ENCODE measurements around the gene ITGB2.

DNA sequence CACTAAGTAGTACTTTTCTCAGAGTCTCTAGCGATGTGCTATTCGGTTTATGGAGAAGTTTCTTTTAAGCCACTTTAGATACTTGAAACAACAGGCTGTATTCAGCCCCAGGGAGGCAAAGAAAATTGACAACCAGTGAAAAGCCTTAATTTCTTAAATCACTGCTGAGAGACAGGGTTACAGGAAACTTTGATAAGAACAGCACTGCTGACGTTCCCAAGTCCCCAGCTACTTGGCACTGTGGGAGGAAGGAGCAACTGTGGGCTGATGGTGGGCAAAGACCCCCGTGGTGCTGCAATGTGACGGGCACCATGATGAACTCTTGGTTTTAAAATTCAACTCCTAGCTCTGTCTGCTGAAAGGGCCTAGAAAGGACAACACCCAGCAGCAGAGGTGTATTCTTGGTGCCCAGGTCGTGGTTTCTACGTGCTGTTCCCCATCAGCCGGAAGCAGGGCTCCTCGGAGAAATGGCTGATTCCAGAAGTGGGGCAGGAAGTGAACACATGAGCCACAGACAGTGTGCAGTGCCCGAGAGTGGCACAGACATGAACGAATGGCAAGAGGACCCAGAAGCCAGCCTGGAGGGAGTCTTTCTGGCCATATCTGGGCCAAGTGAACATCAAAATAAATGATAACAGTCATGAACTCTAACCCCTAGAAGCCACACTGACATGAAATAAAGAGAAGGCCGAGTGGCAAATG is 52.5 kb downstream of the ITGB2 start:
- TF ChIP-seq, protein P1, sequence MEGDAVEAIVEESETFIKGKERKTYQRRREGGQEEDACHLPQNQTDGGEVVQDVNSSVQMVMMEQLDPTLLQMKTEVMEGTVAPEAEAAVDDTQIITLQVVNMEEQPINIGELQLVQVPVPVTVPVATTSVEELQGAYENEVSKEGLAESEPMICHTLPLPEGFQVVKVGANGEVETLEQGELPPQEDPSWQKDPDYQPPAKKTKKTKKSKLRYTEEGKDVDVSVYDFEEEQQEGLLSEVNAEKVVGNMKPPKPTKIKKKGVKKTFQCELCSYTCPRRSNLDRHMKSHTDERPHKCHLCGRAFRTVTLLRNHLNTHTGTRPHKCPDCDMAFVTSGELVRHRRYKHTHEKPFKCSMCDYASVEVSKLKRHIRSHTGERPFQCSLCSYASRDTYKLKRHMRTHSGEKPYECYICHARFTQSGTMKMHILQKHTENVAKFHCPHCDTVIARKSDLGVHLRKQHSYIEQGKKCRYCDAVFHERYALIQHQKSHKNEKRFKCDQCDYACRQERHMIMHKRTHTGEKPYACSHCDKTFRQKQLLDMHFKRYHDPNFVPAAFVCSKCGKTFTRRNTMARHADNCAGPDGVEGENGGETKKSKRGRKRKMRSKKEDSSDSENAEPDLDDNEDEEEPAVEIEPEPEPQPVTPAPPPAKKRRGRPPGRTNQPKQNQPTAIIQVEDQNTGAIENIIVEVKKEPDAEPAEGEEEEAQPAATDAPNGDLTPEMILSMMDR (IDR thresholded peaks at IDR 0.05; ENCODE audit: low read depth, low read length): no peak
- TF ChIP-seq EZH2phosphoT487 (IDR thresholded peaks at IDR 0.05; ENCODE audit: low read depth): no peak

All from OCI-LY3 (cell line).